Transverse colon (tissue), 4 donors: Measurements from ENCODE around the gene GRM7.

Experiments used
- EP300 ChIP-seq: sonication (generic); formaldehyde crosslinking; IDR thresholded peaks from one replicate; pipeline ENCODE4 v1.6.1; 2017; ENCODE audit warnings: antibody characterized with exemption, low read depth
- POLR2A ChIP-seq: fragments of 450-650 bp; IDR thresholded peaks from one replicate; pipeline ENCODE4 v1.6.1; 2016; ENCODE audit warnings: antibody characterized with exemption, mild to moderate bottlenecking, moderate library complexity
- POLR2AphosphoS5 ChIP-seq, 3 donors: sonication (generic); formaldehyde crosslinking; IDR thresholded peaks; one replicate each; pipeline ENCODE4 v1.6.1; 2016; ENCODE audit warnings: antibody characterized with exemption in 3 of 3
- TF ChIP-seq, protein P1 (sequence below), 5 experiments: fragments of 200-600 bp in 3 of 5; fragments of 450-650 bp in 2 of 5; sonication (generic) in 3 of 5; IDR thresholded peaks; 1 replicate in 2 of 5; 2 replicates in 3 of 5; pipeline ENCODE4 v1.5.1; 2016 to 2017; ENCODE audit warnings: antibody characterized with exemption in 5 of 5, inconsistent platforms in 3 of 5, mild to moderate bottlenecking in 2 of 5, moderate library complexity in 1 of 5

DNA sequence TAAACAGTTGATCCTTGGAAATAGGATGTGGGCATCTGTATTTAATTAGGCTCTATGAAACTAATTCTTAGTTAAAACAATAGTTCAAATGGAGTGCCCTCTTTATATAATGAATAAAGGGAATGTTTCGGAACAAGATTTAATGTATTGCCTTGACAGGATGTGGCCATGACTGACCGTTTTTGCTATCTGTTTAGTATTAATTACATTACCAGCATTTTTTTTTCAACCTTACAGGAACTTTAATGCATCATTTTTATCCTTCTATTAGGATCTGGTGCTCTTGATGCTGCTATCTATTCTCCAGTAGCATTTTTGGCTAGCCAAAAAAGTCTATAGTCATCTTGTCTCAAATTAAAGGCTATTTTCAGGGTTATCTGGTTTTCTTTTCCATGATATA, 340.9 kb downstream of the GRM7 start:
- TF ChIP-seq, protein P1, sequence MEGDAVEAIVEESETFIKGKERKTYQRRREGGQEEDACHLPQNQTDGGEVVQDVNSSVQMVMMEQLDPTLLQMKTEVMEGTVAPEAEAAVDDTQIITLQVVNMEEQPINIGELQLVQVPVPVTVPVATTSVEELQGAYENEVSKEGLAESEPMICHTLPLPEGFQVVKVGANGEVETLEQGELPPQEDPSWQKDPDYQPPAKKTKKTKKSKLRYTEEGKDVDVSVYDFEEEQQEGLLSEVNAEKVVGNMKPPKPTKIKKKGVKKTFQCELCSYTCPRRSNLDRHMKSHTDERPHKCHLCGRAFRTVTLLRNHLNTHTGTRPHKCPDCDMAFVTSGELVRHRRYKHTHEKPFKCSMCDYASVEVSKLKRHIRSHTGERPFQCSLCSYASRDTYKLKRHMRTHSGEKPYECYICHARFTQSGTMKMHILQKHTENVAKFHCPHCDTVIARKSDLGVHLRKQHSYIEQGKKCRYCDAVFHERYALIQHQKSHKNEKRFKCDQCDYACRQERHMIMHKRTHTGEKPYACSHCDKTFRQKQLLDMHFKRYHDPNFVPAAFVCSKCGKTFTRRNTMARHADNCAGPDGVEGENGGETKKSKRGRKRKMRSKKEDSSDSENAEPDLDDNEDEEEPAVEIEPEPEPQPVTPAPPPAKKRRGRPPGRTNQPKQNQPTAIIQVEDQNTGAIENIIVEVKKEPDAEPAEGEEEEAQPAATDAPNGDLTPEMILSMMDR (IDR thresholded peaks at IDR 0.05), result no peak
- TF ChIP-seq POLR2A (no peak), EP300 (no peak), POLR2AphosphoS5 (IDR thresholded peaks at IDR 0.05) (no peak)
